HL-60 (cell line): ENCODE data around the gene SHISA6.

Experiments
- DNase-seq, 2 experiments: peaks; one replicate each; pipeline ENCODE4 v3.0.0-alpha.2; 2010 to 2020; ENCODE audit warnings: low read depth in 1 of 2, low spot score in 1 of 2
- H3K27ac ChIP-seq: fragments of 250-450 bp; sonication (Bioruptor Pico); replicated peaks from 2 replicates; pipeline ENCODE4 v1.5.1; 2020; ENCODE audit warnings: mild to moderate bottlenecking, moderate library complexity
- H3K27me3 ChIP-seq: fragments of 250-450 bp; sonication (Bioruptor Pico); 2 replicates; pipeline ENCODE4 v1.5.1; 2021; ENCODE audit warnings: mild to moderate bottlenecking, moderate library complexity; ENCODE audit not compliant: insufficient read depth, poor library complexity, severe bottlenecking
- H3K4me3 ChIP-seq: replicated peaks from 2 replicates; pipeline ENCODE4 v1.5.1; 2011; ENCODE audit warnings: mild to moderate bottlenecking, control low read depth, low read length; ENCODE audit not compliant: insufficient read depth
- CTCF ChIP-seq: IDR thresholded peaks from one replicate; pipeline ENCODE4 v1.5.1; 2011; ENCODE audit warnings: low read length, control low read depth, inconsistent platforms; ENCODE audit not compliant: insufficient read depth
- GABPA ChIP-seq: IDR thresholded peaks from 2 replicates; pipeline ENCODE4 v1.6.1; 2012; ENCODE audit warnings: low read depth
- POLR2AphosphoS5 ChIP-seq: IDR thresholded peaks from 2 replicates; pipeline ENCODE4 v1.6.1; 2012; ENCODE audit warnings: low read depth
- SPI1 ChIP-seq: IDR thresholded peaks from 2 replicates; pipeline ENCODE4 v1.6.1; 2012; ENCODE audit warnings: low read depth, mild to moderate bottlenecking, borderline replicate concordance
- TF ChIP-seq, protein P1 (sequence below): IDR thresholded peaks from 2 replicates; pipeline ENCODE4 v1.6.1; 2012; ENCODE audit warnings: low read depth; ENCODE audit not compliant: insufficient replicate concordance

SHISA6 gene

GRCh38 chr17:11221196-11221595 is 19.8 kb upstream of the SHISA6 start:
- no peak overlapping the region for H3K4me3 ChIP-seq
- H3K27ac ChIP-seq: no peak overlapping the region
- TF ChIP-seq POLR2AphosphoS5 (no peak), CTCF (no peak), SPI1 (no peak), GABPA (no peak)
- TF ChIP-seq, protein P1, sequence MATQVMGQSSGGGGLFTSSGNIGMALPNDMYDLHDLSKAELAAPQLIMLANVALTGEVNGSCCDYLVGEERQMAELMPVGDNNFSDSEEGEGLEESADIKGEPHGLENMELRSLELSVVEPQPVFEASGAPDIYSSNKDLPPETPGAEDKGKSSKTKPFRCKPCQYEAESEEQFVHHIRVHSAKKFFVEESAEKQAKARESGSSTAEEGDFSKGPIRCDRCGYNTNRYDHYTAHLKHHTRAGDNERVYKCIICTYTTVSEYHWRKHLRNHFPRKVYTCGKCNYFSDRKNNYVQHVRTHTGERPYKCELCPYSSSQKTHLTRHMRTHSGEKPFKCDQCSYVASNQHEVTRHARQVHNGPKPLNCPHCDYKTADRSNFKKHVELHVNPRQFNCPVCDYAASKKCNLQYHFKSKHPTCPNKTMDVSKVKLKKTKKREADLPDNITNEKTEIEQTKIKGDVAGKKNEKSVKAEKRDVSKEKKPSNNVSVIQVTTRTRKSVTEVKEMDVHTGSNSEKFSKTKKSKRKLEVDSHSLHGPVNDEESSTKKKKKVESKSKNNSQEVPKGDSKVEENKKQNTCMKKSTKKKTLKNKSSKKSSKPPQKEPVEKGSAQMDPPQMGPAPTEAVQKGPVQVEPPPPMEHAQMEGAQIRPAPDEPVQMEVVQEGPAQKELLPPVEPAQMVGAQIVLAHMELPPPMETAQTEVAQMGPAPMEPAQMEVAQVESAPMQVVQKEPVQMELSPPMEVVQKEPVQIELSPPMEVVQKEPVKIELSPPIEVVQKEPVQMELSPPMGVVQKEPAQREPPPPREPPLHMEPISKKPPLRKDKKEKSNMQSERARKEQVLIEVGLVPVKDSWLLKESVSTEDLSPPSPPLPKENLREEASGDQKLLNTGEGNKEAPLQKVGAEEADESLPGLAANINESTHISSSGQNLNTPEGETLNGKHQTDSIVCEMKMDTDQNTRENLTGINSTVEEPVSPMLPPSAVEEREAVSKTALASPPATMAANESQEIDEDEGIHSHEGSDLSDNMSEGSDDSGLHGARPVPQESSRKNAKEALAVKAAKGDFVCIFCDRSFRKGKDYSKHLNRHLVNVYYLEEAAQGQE: no peak
- H3K27me3 ChIP-seq: no peaks in the 10 kb centered on the region
- no peak for DNase-seq

DNA sequence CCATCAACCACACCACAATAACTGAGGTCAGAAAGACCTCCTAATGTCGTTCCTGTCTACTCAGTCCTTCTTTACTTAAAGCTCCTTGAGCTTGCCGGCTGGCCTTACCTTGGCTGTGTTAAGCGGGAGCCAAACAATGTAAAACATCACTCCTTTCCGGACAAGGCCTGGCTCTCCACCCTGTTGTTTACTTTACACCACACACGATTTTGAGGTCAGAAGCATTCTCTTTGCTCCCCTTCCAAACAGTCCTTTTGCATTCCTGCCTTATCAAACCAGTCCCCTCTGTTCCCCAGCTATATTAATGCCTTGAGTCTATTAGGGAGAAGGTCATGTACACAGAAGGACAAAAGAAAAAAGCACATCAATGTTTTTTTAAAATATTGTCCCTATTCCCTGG is 19.3 kb upstream of the SHISA6 start:
- Histone ChIP-seq H3K27ac (no peak overlapping the region), H3K27me3 (no peaks in the 10 kb centered on the region), H3K4me3 (no peak overlapping the region)
- TF ChIP-seq, protein P1: no peak
- TF ChIP-seq CTCF: no peak
- no peak for TF ChIP-seq GABPA
- no peak for TF ChIP-seq POLR2AphosphoS5
- TF ChIP-seq SPI1: no peak
- no peak for DNase-seq

- DNase-seq: peak in 1 of 2 experiments; percentile 1
- H3K27ac ChIP-seq: no peak overlapping the region
- H3K27me3 ChIP-seq: peaks cover 2% of the 10 kb centered on the region
- no peak overlapping the region for H3K4me3 ChIP-seq
- TF ChIP-seq SPI1 (no peak), POLR2AphosphoS5 (no peak), GABPA (no peak), CTCF (no peak)
- TF ChIP-seq, protein P1: no peak
These were observed 2.3 kb upstream of the SHISA6 start for GRCh38 chr17:11238705-11239104.
